GM08714 (cell line): ENCODE data around the gene LIPE.

Experiments used
- H3K4me3 ChIP-seq: fragments of 200-500 bp; sonication (Bioruptor generic); 2 replicates; pipeline ENCODE4 v1.5.1; 2014; ENCODE audit warnings: mild to moderate bottlenecking, low read length, inconsistent platforms
- ZNF274 ChIP-seq: IDR thresholded peaks from 2 replicates; pipeline ENCODE4 v1.6.1; 2012; ENCODE audit warnings: mild to moderate bottlenecking, low read depth, low read length

Gene LIPE

GRCh38 chr19:42410371-42410770 is 16.8 kb downstream of the LIPE start:
- no peak for TF ChIP-seq ZNF274
- no peak overlapping the region for H3K4me3 ChIP-seq

- TF ChIP-seq ZNF274 = no peak
- no peak overlapping the region for H3K4me3 ChIP-seq
Observed at GRCh38 chr19:42409477-42409876, 17.7 kb downstream of the LIPE start.

GRCh38 chr19:42407816-42408175 is 19.4 kb downstream of the LIPE start:
- TF ChIP-seq ZNF274 = no peak
- H3K4me3 ChIP-seq = no peak overlapping the region

- no peak for TF ChIP-seq ZNF274
- no peak overlapping the region for H3K4me3 ChIP-seq
Observed at GRCh38 chr19:42407085-42407815, 19.9 kb downstream of the LIPE start.

GRCh38 chr19:42406111-42406510 is 21.1 kb downstream of the LIPE start:
- H3K4me3 ChIP-seq = no peak overlapping the region
- no peak for TF ChIP-seq ZNF274

- no peak for TF ChIP-seq ZNF274
Observed at GRCh38 chr19:42403586-42403985, 23.6 kb downstream of the LIPE start.

GRCh38 chr19:42402376-42403116 is 24.6 kb downstream of the LIPE start:
- H3K4me3 ChIP-seq = no peak overlapping the region

More at GRCh38 chr19:42403586-42403985, 23.6 kb downstream of the LIPE start:
- H3K4me3 ChIP-seq = no peak overlapping the region

GRCh38 chr19:42401365-42402303 is 25.6 kb downstream of the LIPE start:
- TF ChIP-seq ZNF274 = no peak
- H3K4me3 ChIP-seq = no peak overlapping the region

More at GRCh38 chr19:42402376-42403116, 24.6 kb downstream of the LIPE start:
- TF ChIP-seq ZNF274 = no peak

- H3K4me3 ChIP-seq = no peak overlapping the region
- TF ChIP-seq ZNF274 = no peak
Observed at GRCh38 chr19:42400404-42400803, 26.8 kb downstream of the LIPE start.

- peak overlapping the region; percentile 83 for H3K4me3 ChIP-seq
- TF ChIP-seq ZNF274 = no peak
Observed at GRCh38 chr19:42397263-42398166, 29.7 kb downstream of the LIPE start.

GRCh38 chr19:42396381-42397262 is 30.6 kb downstream of the LIPE start:
- H3K4me3 ChIP-seq = peak overlapping the region; percentile 83
- no peak for TF ChIP-seq ZNF274

- no peak for TF ChIP-seq ZNF274
- H3K4me3 ChIP-seq = no peak overlapping the region
Observed at GRCh38 chr19:42394751-42395150, 32.4 kb downstream of the LIPE start.
